HG02884 (cell line): ENCODE results near the gene CDKN2A.

Experiments
- ATAC-seq: cut with Tn5 transposase; IDR thresholded peaks from one replicate; pipeline ENCODE4 v1.9.1; 2021; ENCODE audit warnings: mild to moderate bottlenecking, moderate library complexity; ENCODE audit not compliant: unreplicated experiment

The CDKN2A gene

DNA sequence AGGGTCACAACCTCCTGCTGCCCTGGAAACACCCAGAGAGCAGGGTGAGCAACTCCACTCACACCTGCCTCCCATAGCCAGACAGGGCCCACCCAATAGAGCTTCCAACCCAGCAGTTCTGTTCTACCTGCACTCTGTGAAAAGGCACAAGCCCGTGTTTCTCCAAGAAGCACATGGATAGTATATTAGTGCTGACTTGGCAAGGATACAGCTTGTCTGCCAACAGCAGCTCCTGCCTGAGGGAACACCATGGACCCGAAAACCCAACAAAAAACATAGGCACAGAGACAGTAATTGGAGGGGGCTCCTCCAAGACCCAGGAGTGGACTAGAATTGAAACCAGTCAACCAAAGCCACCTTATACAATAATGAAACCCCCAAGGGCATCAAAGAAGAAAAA is 48.6 kb downstream of the CDKN2A start:
- ATAC-seq = no peak

- ATAC-seq = no peak
Observed at GRCh38 chr9:21943464-21943863, 50.7 kb downstream of the CDKN2A start.

- ATAC-seq = no peak
Observed at GRCh38 chr9:21941337-21941995, 52.7 kb downstream of the CDKN2A start.

DNA sequence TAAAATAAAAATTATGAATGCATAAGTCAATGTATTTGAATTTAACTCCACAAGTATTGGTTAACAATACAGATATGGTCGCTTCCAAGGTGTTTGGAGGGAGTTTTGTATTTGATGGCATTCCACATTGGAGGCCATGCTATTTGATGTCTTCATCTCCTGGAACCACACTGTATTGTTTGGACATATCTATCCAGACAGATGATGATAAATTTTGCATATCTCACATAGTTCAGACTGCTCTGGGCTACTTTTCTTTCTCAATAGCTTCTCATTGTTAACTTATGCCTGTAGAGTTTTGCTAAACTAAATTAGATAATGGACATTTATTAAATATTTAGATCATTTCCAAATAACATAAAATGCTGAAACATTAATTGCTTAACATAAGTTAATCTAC is 58.0 kb downstream of the CDKN2A start:
- no peak for ATAC-seq

DNA sequence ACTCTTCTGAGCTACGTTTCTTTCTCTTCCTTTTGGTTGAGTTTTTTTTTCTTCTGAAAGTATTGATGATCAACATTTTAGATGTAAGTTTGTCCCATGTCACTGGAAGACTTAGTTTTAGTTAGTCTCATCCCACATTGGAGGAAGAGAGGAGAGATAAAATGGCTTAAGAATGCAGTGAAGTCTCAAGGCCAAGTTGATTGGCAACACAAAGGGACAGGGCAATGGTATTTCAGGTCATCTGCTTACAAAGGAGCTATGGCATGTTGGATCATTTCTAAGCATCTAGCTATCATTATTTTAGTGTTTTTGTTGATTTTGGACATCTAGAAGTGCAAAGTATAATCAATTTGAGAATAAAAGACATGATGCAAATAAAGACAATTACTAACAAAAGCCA is 58.6 kb downstream of the CDKN2A start:
- no peak for ATAC-seq

- ATAC-seq = no peak
Observed at GRCh38 chr9:21933865-21934264, 60.3 kb downstream of the CDKN2A start.

GRCh38 chr9:21933281-21933680 is 60.9 kb downstream of the CDKN2A start:
- ATAC-seq = no peak

GRCh38 chr9:21931428-21931827 is 62.8 kb downstream of the CDKN2A start:
- ATAC-seq = no peak

GRCh38 chr9:21927752-21928151 is 66.4 kb downstream of the CDKN2A start:
- ATAC-seq = no peak

DNA sequence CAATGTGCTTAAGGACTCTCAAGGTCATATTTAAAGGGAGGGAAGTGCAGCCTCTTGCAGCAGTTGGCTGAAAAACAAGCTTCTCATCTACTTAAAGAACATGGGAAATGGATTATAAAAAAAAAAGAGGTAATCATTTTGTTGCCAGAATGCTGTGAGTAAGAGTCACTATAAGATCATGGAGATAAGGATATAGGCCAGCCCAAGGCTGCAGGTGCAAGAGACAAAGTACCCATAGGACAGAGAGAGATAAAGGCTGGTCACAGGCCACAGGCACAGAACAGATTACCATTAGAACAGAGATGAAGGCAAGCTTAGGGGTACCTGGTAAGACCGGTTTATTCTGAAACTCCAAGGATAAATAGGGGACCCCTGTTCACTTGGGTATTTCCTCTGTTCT is 70.5 kb downstream of the CDKN2A start:
- no peak for ATAC-seq

- peak; percentile 65 for ATAC-seq
Observed at GRCh38 chr9:21919377-21920362, 74.5 kb downstream of the CDKN2A start.
